Kidney epithelial cell (primary cell): ENCODE results near the gene SOCS2. TPM values are rescaled to one million over a fixed set of nuclear protein-coding genes. Genes with fewer than 3 reads are reported as not detected.
A peak's percentile ranks its signal among the peaks of the same experiment; 100 is the strongest.

Experiments
- DNase-seq: peaks from one replicate; pipeline ENCODE4 v3.0.0-alpha.2; 2010; ENCODE audit warnings: low read depth
- H3K27me3 ChIP-seq: 2 replicates; pipeline ENCODE4 v1.6.0; 2011; ENCODE audit warnings: low read length; ENCODE audit not compliant: control insufficient read depth, insufficient read depth
- H3K36me3 ChIP-seq: 2 replicates; pipeline ENCODE4 v1.5.1; 2011; ENCODE audit warnings: low read length; ENCODE audit not compliant: control insufficient read depth, insufficient read depth
- H3K4me3 ChIP-seq: 2 replicates; pipeline ENCODE4 v1.5.1; 2011; ENCODE audit warnings: low read depth, mild to moderate bottlenecking, control low read depth, low read length
- CTCF ChIP-seq: IDR thresholded peaks from 2 replicates; pipeline ENCODE4 v1.5.1; 2011; ENCODE audit warnings: mild to moderate bottlenecking, moderate library complexity, low read length, control low read depth, inconsistent platforms; ENCODE audit not compliant: insufficient read depth, poor library complexity, severe bottlenecking
- total RNA-seq: library from RNA; depleted of rRNA; stranded (reverse); fragments of >200 nt; gene quantifications from 2 replicates; pipeline ENCODE4 v1.2.3, GENCODE V29; 2015

SOCS2 gene
- total RNA-seq, 1 donor from 2014 or later: 33.8 TPM

- no peak for TF ChIP-seq CTCF
- DNase-seq: no peak
- H3K27me3 ChIP-seq: no peaks in the 10 kb centered on the region
- no peak overlapping the region for H3K4me3 ChIP-seq
- no peaks in the 10 kb centered on the region for H3K36me3 ChIP-seq
Observed at GRCh38 chr12:93585247-93585646, 12.8 kb downstream of the SOCS2 start.

- DNase-seq: no peak
- no peaks in the 10 kb centered on the region for H3K36me3 ChIP-seq
- H3K4me3 ChIP-seq: no peak overlapping the region
- no peak for TF ChIP-seq CTCF
- H3K27me3 ChIP-seq: no peaks in the 10 kb centered on the region
Observed at GRCh38 chr12:93587611-93588010, 15.1 kb downstream of the SOCS2 start.

GRCh38 chr12:93589081-93589480 is 16.6 kb downstream of the SOCS2 start:
- H3K36me3 ChIP-seq: no peaks in the 10 kb centered on the region
- no peak for DNase-seq
- no peak overlapping the region for H3K4me3 ChIP-seq
- H3K27me3 ChIP-seq: no peaks in the 10 kb centered on the region
- no peak for TF ChIP-seq CTCF

- Histone ChIP-seq H3K4me3 (peak overlapping the region; percentile 50), H3K36me3 (no peaks in the 10 kb centered on the region), H3K27me3 (no peaks in the 10 kb centered on the region)
- no peak for TF ChIP-seq CTCF
- no peak for DNase-seq
Observed at GRCh38 chr12:93591137-93591868, 18.8 kb downstream of the SOCS2 start.

GRCh38 chr12:93592641-93593406 is 20.3 kb downstream of the SOCS2 start:
- no peak overlapping the region for H3K4me3 ChIP-seq
- no peaks in the 10 kb centered on the region for H3K27me3 ChIP-seq
- DNase-seq: no peak
- no peaks in the 10 kb centered on the region for H3K36me3 ChIP-seq
- TF ChIP-seq CTCF: no peak

- Histone ChIP-seq H3K27me3 (no peaks in the 10 kb centered on the region), H3K36me3 (no peaks in the 10 kb centered on the region), H3K4me3 (no peak overlapping the region)
- no peak for DNase-seq
- TF ChIP-seq CTCF: no peak
Observed at GRCh38 chr12:93593843-93594242, 21.4 kb downstream of the SOCS2 start.
